GM12878 (cell line): Measurements from ENCODE around the gene RBSN. TPM values are rescaled to one million over a fixed set of nuclear protein-coding genes. Genes with fewer than 3 reads are reported as not detected.
A peak's percentile ranks its signal among the peaks of the same experiment; 100 is the strongest.

Experiments used
- ATAC-seq: fragments of 200-7000 bp; cut with Tn5 transposase; 3 replicates; pipeline ENCODE4 v1.9.1; 2020; ENCODE audit warnings: mild to moderate bottlenecking, moderate library complexity
- BruUV-seq: library from RNA; stranded (reverse); fragments of 400-500 nt; replicated peaks from 2 replicates; lab custom pipeline; 2021; lab: Mats Ljungman, UMichigan
- CTCF ChIA-PET: fragments of 300-600 bp; sonication (Branson Sonifier 250); formaldehyde crosslinking; extraction: SDS; loops from one replicate; lab custom pipeline; 2021; ENCODE audit warnings: inconsistent platforms; lab: Yijun Ruan, JAX
- POLR2A ChIA-PET: fragments of 350-600 bp; formaldehyde crosslinking; extraction: SDS; loops from one replicate; lab custom pipeline; 2021; ENCODE audit warnings: inconsistent platforms; lab: Charles Lee
- RAD21 ChIA-PET: fragments of 300-600 bp; sonication (Branson Sonifier 250); formaldehyde crosslinking; loops from one replicate; lab custom pipeline; 2023; ENCODE audit warnings: antibody characterized with exemption; ENCODE audit not compliant: unreplicated experiment; lab: Charles Lee
- SMC1A ChIA-PET: fragments of 300-600 bp; sonication (Branson Sonifier 250); formaldehyde crosslinking; loops from one replicate; lab custom pipeline; 2023; ENCODE audit not compliant: unreplicated experiment, uncharacterized antibody; lab: Charles Lee
- DNase-seq: peaks from one replicate; pipeline ENCODE4 v3.0.0-alpha.2; 2011; ENCODE audit warnings: low read depth, low spot score
- FAIRE-seq: peaks from 3 replicates; lab custom pipeline; 2011; peaks lifted over from hg19 to GRCh38; lab: Jason Lieb, UNC
- H2AFZ ChIP-seq: 2 replicates; pipeline ENCODE4 v1.6.0; 2011; ENCODE audit warnings: low read depth, low read length, control low read depth; ENCODE audit not compliant: control insufficient read depth
- H3K27ac ChIP-seq: 2 replicates; pipeline ENCODE4 v1.5.1; 2011; ENCODE audit warnings: control low read depth; ENCODE audit not compliant: control insufficient read depth, insufficient read depth
- H3K27me3 ChIP-seq, 2 experiments: replicated peaks in 1 of 2; 2 replicates each; pipeline versions ENCODE4 v1.6.0 to v1.6.1; 2011; ENCODE audit warnings: low read length in 1 of 2; ENCODE audit not compliant: control insufficient read depth in 2 of 2, insufficient read depth in 2 of 2
- H3K36me3 ChIP-seq, 2 experiments: 2 replicates each; pipeline ENCODE4 v1.5.1; 2011; ENCODE audit warnings: low read length in 1 of 2; ENCODE audit not compliant: control insufficient read depth in 2 of 2, insufficient read depth in 2 of 2
- H3K4me1 ChIP-seq: 2 replicates; pipeline ENCODE4 v1.6.1; 2011; ENCODE audit warnings: mild to moderate bottlenecking, low read length, moderate library complexity, mixed read lengths; ENCODE audit not compliant: control insufficient read depth, insufficient read depth
- H3K4me2 ChIP-seq: 2 replicates; pipeline ENCODE4 v1.6.0; 2011; ENCODE audit warnings: control low read depth; ENCODE audit not compliant: control insufficient read depth, insufficient read depth
- H3K4me3 ChIP-seq: fragments of 200-600 bp; sonication (generic); 2 replicates; pipeline ENCODE4 v1.5.1; 2016
- H3K79me2 ChIP-seq: 2 replicates; pipeline ENCODE4 v1.6.0; 2011; ENCODE audit warnings: low read length; ENCODE audit not compliant: control insufficient read depth, insufficient read depth
- H3K9ac ChIP-seq: 2 replicates; pipeline ENCODE4 v1.8.0; 2011; ENCODE audit warnings: low read length, control low read depth, mixed read lengths; ENCODE audit not compliant: control insufficient read depth, insufficient read depth
- H3K9me3 ChIP-seq: replicated peaks from 3 replicates; pipeline ENCODE4 v1.5.1; 2011; ENCODE audit warnings: mild to moderate bottlenecking, low read length; ENCODE audit not compliant: control insufficient read depth, insufficient read depth
- H4K20me1 ChIP-seq: 2 replicates; pipeline ENCODE4 v1.6.0; 2011; ENCODE audit not compliant: control insufficient read depth, insufficient read depth
- HDGF ChIP-seq: fragments of 450-650 bp; IDR thresholded peaks from 2 replicates; pipeline ENCODE4 v1.6.1; 2016; ENCODE audit warnings: antibody characterized with exemption
- MLLT1 ChIP-seq: fragments of 450-650 bp; IDR thresholded peaks from 2 replicates; pipeline ENCODE4 v1.6.1; 2016; ENCODE audit warnings: mild to moderate bottlenecking
- WGBS: methylation state at CpG from one replicate; pipeline ENCODE4 v1.1.6; 2016; ENCODE audit warnings: low lambda C conversion rate; ENCODE audit not compliant: insufficient replicate concordance, insufficient coverage; ENCODE audit errors: missing lambda C conversion rate; 5-methylcytosine and 5-hydroxymethylcytosine counted together
- in situ Hi-C: fragments of 300-500 bp; cut with MboI; formaldehyde crosslinking; loops from 9 replicates; pipeline ENCODE4 v1.14.3; 2018; ENCODE audit warnings: mixed read lengths
- intact Hi-C: fragments of 100-400 bp; cut with micrococcal nuclease; formaldehyde crosslinking; loops from one replicate; pipeline ENCODE4 v1.14.2; 2022; ENCODE audit not compliant: unreplicated experiment
- polyA plus RNA-seq, 11 experiments: library from polyadenylated mRNA; depleted of rRNA in 4 of 11; unstranded in 6 of 11; stranded (reverse) in 5 of 11; fragments of >200 nt; fragmentation: Nextera tagmentation in 4 of 11; fragmentation: Illumina TruSeq in 1 of 11; extraction: Ambion mirVana in 4 of 11; extraction: Trizol in 1 of 11; gene quantifications; 1 replicate in 1 of 11; 2 replicates in 10 of 11; pipeline versions ENCODE4 v1.2.1 to v1.2.3, GENCODE V29; 2011 to 2016; ENCODE audit warnings: inconsistent platforms in 2 of 11, missing spikeins in 2 of 11, low read depth in 1 of 11
- total RNA-seq, 4 experiments: library from RNA; depleted of rRNA in 3 of 4; stranded (reverse); fragments of >200 nt in 3 of 4; fragmentation: Illumina TruSeq in 1 of 4; extraction: Trizol in 1 of 4; gene quantifications; 2 replicates each; pipeline versions ENCODE4 v1.2.1 to v1.2.3, GENCODE V29; 2013 to 2021

Gene RBSN
- total and polyA plus RNA-seq, 10 of the 15 experiments (the other 5 are each of a cell fraction or from before 2014, with no cell fraction given) = 2.0 to 17.5 (median 10.5) TPM

- DNase-seq (no peak), FAIRE-seq (no peak), ATAC-seq (no peak)
- H3K9me3 ChIP-seq = no peaks in the 10 kb centered on the region
- H3K36me3 ChIP-seq = peaks cover 0 to 7% of the 10 kb centered on the region in 2 experiments; a peak in 1 of 4 replicates
- TF ChIP-seq MLLT1 = 0 out of 2 replicates have a peak, but pooled peaks have one; percentile 62
- no peak for TF ChIP-seq HDGF
- CTCF ChIA-PET = interaction anchor here (0.8 to 4.4 kb wide), 7 partner anchors 11 to 339 kb away, joined by 3 to 50 read pairs (median 3); partner anchors contain the start of gene RBSN
- H3K4me1 ChIP-seq = peaks cover 13% of the 10 kb centered on the region
- peaks cover 25% of the 10 kb centered on the region for H3K79me2 ChIP-seq
- intact Hi-C loops (loop anchor here (1.0 to 5.0 kb wide), 2 partner anchors 10 to 118 kb away; partner anchors contain the start of gene NR2C2), in situ Hi-C loops (no loop called here)
- no TSS peak for BruUV-seq
- H3K27me3 ChIP-seq = no peaks in the 10 kb centered on the region
- no peaks in the 10 kb centered on the region for H4K20me1 ChIP-seq
- RAD21 ChIA-PET = interaction anchor here (0.6 to 3.9 kb wide), 4 partner anchors 11 to 122 kb away, joined by 3 to 30 read pairs (median 4); no protein-coding TSS in a partner anchor
- WGBS = 51% methylated on average over 16 of the region's 16 CpGs
- SMC1A ChIA-PET = interaction anchor here (0.7 to 3.0 kb wide), 7 partner anchors 11 to 134 kb away, joined by 3 to 20 read pairs (median 5); partner anchors contain the start of gene RBSN
- POLR2A ChIA-PET = interaction anchor here (0.6 to 2.8 kb wide), 9 partner anchors 10 to 461 kb away, joined by 3 to 30 read pairs (median 3); partner anchors contain the start of gene RBSN
- H3K9ac ChIP-seq = peak overlapping the region; percentile 97; the same call in 1 of the 2 replicates
- peak overlapping the region; percentile 83; the same call in 1 of the 2 replicates for H3K4me3 ChIP-seq
- no peak overlapping the region for H3K27ac ChIP-seq
- peak overlapping the region; percentile 95 for H2AFZ ChIP-seq
- peak overlapping the region; percentile 94 for H3K4me2 ChIP-seq
These were observed 33.4 kb downstream of the RBSN start for GRCh38 chr3:15065550-15066007.
